AG04450 (cell line): ENCODE results near the gene FXYD5. TPM values are rescaled to one million over a fixed set of nuclear protein-coding genes. Genes with fewer than 3 reads are reported as not detected.

Experiments
- CTCF ChIA-PET: fragments of 300-600, 350-600 bp; formaldehyde crosslinking; extraction: SDS; loops from one replicate; lab custom pipeline; 2022; ENCODE audit warnings: antibody characterized with exemption, inconsistent platforms; lab: Charles Lee
- POLR2A ChIA-PET: fragments of 350-600 bp; formaldehyde crosslinking; extraction: SDS; loops from one replicate; lab custom pipeline; 2021; ENCODE audit warnings: antibody characterized with exemption, inconsistent platforms; lab: Yijun Ruan, JAX
- DNase-seq: peaks from one replicate; pipeline ENCODE4 v3.0.0-alpha.2; 2011; ENCODE audit warnings: low read depth, low spot score
- H3K27ac ChIP-seq: one replicate; pipeline ENCODE4 v1.5.1; 2012; ENCODE audit warnings: low read depth, low read length, control low read depth
- H3K27me3 ChIP-seq: one replicate; pipeline ENCODE4 v1.6.0; 2012; ENCODE audit warnings: low read length; ENCODE audit not compliant: control insufficient read depth, insufficient read depth
- H3K4me3 ChIP-seq: 2 replicates; pipeline ENCODE4 v1.5.1; 2011; ENCODE audit warnings: mild to moderate bottlenecking, low read depth, low read length, control low read depth
- H3K9me3 ChIP-seq: 2 replicates; pipeline ENCODE4 v1.5.1; 2012; ENCODE audit warnings: low read length; ENCODE audit not compliant: control insufficient read depth, insufficient read depth
- polyA plus RNA-seq: library from polyadenylated mRNA; depleted of rRNA; stranded (reverse); fragments of >200 nt; gene quantifications from 2 replicates; pipeline ENCODE4 v1.2.3, GENCODE V29; 2011
- TF ChIP-seq, protein P1 (sequence below): IDR thresholded peaks from 2 replicates; pipeline ENCODE4 v1.5.1; 2011; ENCODE audit warnings: low read depth, low read length, control low read depth, inconsistent platforms

FXYD5 gene
- polyA plus RNA-seq, 1 experiment = 80.3 TPM

DNA sequence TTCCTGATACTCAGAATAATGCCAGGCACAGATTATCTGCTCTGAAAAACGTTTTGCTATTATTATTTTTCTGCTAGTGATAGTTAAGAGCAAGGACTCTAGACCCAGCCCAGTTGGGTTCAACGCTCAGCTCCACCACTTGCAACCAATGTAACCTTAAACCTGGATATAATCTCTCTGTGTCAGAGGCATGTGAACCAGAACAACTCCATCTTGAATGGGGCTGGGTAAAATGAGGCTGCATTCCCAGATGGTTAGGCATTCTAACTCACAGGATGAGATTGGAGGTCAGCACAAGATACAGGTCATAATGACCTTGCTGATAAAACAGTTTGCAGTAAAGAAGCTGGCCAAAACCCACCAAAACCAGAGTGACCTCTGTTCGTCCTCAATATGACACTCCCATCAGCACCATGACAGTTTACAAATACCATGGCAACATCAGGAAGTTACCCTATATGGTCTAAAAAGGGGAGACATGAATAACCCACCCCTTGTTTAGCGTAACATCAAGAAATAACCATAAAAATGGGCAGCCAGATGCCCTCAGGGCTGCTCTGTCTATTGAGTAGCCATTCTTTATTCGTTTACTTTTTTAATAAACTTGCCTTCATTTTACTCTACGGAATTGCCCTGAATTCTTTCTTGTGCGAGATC is 60.4 kb downstream of the FXYD5 start:
- CTCF ChIA-PET = interaction anchor here (0.6 kb wide), 1 partner anchor 61 kb away, joined by 8 read pairs; no protein-coding TSS in a partner anchor
- H3K9me3 ChIP-seq = no peaks in the 10 kb centered on the region; the same call in 1 of the 2 replicates
- no peaks in the 10 kb centered on the region for H3K27me3 ChIP-seq
- DNase-seq = no peak
- TF ChIP-seq, protein P1, sequence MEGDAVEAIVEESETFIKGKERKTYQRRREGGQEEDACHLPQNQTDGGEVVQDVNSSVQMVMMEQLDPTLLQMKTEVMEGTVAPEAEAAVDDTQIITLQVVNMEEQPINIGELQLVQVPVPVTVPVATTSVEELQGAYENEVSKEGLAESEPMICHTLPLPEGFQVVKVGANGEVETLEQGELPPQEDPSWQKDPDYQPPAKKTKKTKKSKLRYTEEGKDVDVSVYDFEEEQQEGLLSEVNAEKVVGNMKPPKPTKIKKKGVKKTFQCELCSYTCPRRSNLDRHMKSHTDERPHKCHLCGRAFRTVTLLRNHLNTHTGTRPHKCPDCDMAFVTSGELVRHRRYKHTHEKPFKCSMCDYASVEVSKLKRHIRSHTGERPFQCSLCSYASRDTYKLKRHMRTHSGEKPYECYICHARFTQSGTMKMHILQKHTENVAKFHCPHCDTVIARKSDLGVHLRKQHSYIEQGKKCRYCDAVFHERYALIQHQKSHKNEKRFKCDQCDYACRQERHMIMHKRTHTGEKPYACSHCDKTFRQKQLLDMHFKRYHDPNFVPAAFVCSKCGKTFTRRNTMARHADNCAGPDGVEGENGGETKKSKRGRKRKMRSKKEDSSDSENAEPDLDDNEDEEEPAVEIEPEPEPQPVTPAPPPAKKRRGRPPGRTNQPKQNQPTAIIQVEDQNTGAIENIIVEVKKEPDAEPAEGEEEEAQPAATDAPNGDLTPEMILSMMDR = no peak
- no peak overlapping the region for H3K27ac ChIP-seq
- no peak overlapping the region for H3K4me3 ChIP-seq
- POLR2A ChIA-PET = no interaction called here

DNA sequence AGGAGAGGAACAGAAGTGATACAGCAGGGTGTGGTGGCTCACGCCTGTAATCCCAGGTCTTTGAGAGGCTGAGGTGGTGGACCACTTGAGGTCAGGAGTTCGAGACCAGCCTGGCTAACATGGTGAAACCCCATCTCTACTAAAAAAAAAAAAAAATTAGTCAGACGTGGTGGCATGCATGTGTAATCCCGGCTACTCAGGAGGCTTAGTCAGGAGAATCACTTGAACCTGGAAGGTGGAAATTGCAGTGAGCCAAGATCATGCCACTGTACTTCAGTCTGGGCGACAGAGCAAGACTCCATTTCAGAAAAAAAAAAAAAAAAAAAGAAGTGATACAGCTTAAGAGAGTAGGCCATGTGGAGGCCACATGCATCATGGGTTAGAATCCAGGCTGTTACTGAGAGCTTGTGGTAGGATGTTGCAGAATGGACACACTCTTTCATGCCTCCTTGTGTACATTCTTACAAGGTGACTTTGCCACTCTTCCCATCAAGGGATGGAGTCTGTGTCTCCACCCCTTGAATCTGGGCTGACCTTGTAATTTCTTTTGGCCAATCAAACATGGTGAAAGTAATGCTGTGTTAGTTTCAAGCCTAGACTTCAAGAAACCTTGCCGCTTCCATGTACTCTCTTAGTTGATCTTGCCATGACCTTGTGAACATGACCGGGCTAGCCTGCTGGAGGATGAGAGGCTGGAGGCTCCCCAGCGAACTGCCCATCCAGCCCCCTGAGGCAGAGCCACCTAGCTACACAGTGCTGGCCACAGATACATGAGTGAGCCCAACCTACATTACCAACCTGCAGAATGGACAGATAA is 61.7 kb downstream of the FXYD5 start:
- TF ChIP-seq, protein P1 = no peak
- ChIA-PET POLR2A (no interaction called here), CTCF (no interaction called here)
- no peaks in the 10 kb centered on the region; the same call in 1 of the 2 replicates for H3K9me3 ChIP-seq
- no peaks in the 10 kb centered on the region for H3K27me3 ChIP-seq
- DNase-seq = no peak
- no peak overlapping the region for H3K27ac ChIP-seq
- H3K4me3 ChIP-seq = no peak overlapping the region

DNA sequence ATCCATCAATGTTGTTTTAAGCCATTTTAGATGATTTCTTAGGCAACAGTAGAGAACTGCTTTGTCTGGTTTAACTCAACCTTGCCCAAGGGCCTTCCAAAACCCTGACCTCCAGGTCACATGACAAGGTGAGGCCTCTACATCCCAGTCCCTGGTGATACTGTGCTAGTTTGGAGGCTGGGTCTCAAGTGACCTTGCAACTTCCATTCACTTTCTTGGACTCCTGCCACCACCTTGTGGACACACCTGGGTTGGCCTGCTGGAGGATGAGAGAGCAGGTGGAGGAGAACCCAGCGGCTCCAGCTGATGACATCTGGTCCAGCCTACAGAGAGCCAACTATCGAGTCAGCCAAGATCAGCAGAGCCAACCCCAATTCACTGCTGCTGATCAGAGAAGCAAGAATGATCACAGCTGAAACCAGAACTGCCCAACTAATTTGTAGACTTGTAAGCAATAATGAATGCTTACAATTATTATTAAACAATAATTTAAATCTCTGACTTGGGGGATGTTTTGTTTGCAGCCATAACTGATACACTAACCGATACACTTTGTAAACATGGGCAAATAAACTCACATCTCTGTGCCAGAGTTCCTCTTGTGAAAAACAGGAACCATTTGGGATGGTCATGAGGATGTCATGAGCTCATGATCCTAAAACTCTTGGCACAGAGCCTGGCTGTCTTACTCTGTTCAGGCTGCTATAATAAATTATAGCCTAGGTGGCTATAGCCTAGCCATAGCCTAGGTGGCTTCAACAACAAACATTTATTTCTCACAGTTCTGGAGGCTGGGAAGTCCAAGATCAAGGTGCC is 62.5 kb downstream of the FXYD5 start:
- Histone ChIP-seq H3K27me3 (no peaks in the 10 kb centered on the region), H3K9me3 (no peaks in the 10 kb centered on the region; the same call in 1 of the 2 replicates), H3K27ac (no peak overlapping the region), H3K4me3 (no peak overlapping the region)
- DNase-seq = no peak
- CTCF ChIA-PET = no interaction called here
- TF ChIP-seq, protein P1 = no peak
- POLR2A ChIA-PET = no interaction called here

DNA sequence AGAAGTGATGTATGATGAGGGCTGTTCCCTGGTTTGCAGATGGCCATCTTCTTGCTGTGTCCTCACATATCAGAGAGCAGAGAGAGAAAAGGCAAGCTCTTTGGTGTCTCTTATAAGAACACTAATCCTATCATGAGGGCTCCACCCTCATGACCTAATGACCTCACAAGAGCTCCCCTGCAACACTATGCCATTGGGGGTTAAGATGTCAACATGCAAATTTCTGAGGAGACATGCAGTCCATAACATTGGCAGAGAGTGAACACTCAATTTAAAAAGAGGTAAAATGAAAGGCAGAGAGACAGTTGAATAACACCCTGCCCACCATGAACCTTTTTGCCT is 63.1 kb downstream of the FXYD5 start:
- Histone ChIP-seq H3K4me3 (no peak overlapping the region), H3K9me3 (no peaks in the 10 kb centered on the region; the same call in 1 of the 2 replicates), H3K27me3 (no peaks in the 10 kb centered on the region), H3K27ac (no peak overlapping the region)
- DNase-seq = no peak
- TF ChIP-seq, protein P1 = no peak
- POLR2A ChIA-PET = no interaction called here
- CTCF ChIA-PET = no interaction called here
